Medulla oblongata (tissue), 1 donor: ENCODE measurements around the gene SLC39A8.

Experiments used
- DNase-seq: peaks from one replicate; pipeline ENCODE4 v3.0.0-alpha.2; 2015; ENCODE audit errors: extremely low spot score

The SLC39A8 gene

DNA sequence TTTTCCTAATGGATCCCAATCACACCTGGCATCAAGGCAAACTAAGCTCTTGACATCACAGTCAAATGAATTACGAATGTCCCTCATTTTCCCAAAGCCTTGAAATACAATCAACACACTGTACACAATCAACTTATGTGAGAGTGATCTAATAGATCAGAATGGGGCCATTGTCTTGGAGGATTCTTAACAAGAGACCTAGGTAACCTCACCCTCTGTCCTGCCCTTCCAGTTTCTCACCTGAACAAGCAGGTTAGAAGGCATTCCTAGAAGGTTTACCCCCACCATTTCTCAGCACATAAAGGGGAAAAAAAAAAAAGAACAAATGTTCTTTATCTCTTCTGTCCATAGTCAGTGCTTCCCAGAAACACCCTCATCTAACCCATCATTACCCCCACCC lies 6.3 kb downstream of the SLC39A8 start:
- no peak for DNase-seq

DNA sequence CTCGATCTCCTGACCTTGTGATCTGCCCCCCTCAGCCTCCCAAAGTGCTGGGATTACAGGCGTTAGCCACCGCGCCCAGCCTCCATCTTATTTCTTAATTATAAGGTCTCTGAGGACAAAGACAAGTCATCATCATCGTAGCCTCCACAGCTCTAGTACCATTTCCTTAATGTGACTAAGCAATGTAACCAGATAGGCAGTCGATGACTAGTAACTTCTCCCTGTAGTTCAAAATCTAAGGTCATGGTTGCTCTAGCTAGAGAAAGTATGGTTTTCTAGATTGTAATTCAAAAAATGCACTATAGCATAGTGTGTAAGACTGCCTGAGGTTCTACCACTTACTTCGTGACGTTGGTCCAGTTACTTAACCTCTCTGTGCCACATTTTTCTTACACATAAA lies 6.9 kb downstream of the SLC39A8 start:
- DNase-seq: no peak

DNA sequence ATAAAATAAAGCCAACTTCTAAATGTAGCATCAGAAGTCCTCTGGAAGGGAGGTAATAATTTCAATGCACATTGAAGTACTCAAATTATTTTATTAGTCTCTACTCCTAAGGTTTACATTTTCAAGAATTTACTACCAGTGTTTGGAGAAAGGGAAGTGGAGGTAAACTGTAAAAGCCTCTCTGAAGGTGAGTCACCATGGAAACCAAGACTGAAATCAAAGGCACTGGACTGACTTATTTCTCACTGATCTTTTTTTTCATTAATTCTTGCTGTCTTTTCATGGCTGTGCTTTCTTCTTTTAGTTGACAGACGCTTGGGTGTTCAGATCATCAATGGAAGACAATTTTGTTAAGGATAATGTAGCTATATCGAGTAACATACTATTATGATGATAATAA lies 9.7 kb downstream of the SLC39A8 start:
- no peak for DNase-seq

DNA sequence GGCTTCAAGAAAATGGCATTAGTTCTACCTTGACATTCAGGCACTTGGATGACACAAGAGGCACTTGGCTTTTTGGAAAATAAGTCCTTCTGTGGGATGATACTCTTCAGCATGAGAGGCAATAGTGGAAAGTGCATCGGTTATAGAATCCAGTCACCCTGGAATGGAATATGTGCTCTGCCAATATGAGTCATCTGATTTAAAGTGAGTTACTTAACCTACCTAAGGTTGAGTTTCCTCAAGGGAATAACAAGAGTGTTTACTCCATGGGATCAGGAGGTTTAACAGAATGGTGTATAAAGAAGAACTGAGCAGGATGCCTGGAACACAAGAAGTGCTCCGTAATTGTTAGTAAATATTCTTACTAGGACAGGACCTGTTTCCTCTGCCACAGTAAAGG lies 10.7 kb downstream of the SLC39A8 start:
- no peak for DNase-seq

DNA sequence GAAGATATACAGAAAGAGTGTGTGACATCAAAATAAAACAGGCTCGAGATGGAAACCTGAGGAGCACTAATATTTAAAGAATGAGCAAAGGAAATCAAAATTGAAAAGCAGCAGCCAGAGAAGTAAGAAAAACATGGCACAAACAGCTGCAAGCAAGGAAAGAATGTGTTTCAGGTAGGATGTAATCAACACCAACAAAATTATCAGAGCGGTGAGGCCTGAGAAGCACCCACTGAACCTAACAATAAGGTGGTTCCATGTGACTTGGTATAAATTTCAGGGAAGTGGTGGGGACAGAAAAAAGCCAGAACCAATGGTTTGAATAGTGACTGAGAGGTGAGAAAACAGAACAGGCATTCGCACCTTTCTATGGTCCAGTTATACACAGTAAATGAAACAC lies 11.5 kb downstream of the SLC39A8 start:
- no peak for DNase-seq

DNA sequence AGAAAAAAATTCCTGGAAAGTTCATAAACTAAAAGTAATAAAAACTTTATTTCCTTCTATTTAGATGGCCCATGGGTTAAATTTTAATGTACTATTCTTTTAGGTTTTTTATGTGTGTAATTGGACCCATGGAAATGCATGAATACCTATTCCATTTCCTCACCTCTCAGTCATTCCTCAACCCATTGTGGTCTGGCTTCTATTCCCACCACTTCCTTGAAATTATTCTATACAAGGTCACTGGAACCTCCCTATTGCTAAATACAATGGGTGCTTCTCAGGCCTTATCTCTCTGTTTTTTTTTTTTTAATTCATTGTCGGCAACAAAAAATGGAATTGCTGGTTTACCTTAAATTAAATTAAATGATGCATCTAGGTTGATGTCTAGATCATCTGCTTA lies 17.2 kb downstream of the SLC39A8 start:
- no peak for DNase-seq

DNA sequence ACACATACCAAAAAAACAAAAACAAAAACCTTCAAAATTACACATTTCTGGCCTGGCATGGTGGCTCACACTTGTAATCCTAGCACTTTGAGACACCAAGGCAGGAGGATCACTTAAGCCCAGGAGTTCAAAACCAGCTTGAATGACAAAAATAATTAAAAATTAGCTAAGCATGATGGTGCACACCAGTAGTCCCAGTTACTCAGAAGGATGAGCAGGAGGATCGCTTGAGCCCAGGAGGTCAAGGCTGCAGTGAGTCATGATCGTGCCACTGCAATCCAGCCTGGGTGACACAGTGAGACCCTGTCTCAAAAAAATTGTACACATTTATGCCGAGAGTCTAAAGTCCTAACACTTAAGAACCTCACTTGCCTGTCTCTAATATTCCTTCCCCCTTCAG lies 18.3 kb downstream of the SLC39A8 start:
- DNase-seq: no peak

DNA sequence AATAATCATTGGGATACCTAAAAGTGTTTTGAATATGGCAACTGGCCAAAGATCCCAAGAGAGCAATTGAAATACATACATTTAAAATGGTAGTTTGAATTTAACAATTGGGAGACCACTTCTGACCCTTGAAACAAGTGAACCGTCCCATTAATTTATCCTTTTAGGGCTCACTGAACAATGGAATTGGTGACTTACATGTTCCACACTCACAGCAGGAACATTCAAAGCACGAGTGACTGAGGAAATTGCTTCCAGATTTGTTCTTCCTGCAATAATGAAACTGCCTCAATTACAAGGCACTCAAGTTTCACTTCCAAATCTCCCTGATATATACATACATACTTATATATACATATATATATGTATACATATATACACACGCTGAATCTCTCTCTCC lies 20.6 kb downstream of the SLC39A8 start:
- no peak for DNase-seq

DNA sequence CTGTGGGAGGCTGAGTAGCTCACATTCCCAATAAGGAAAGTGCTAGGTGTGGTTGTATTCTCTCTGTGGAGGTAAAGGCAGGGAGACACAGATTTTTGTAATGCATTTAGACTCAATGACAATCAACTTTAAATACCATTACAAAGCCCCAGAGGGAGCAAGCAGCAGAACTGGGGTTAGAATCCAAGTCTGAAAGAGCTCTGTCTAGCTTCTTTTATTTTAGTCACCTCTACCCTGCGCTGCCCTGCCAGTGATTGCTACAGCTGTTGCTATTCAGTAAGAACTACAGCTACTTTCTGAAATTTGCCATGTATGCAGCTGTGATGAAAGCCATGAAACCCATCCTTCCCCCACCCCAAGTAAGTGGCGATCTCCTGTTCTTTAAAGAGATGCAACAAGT lies 22.5 kb downstream of the SLC39A8 start:
- no peak for DNase-seq

DNA sequence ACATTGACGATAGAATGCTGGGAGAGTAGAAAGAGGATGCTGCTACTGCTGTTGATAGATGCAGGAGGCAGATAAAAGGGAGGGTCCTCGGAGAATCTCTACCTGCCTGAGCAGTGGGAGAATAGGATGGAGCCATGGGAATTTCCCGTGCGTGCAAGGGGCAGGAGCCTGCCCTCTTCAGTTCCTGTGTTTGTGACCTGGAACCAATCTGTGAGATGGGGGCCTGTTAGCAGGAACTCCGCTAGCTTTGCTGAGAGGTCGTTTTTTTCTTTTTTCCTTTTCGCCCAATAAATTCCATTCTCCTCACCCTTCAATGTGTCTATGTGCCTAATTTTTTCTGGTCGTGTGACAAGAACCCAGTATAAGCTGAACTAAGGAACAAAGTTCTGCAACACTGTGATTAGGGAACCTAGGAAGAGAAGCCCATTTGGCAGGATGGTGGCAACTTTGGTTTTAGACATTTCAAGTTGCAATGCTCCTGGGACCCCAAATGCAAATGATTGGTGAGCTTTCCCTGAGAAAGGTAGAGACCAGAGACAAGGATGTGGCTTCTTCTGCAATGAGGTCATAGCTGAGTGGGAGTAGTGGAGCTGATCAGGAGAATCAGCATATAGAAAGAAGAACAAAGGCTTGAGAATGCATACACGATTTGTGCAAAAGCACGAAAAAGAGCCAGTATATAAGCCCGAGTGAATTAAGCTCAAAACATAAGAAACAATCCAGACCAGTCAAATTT lies 23.9 kb downstream of the SLC39A8 start:
- DNase-seq: no peak

DNA sequence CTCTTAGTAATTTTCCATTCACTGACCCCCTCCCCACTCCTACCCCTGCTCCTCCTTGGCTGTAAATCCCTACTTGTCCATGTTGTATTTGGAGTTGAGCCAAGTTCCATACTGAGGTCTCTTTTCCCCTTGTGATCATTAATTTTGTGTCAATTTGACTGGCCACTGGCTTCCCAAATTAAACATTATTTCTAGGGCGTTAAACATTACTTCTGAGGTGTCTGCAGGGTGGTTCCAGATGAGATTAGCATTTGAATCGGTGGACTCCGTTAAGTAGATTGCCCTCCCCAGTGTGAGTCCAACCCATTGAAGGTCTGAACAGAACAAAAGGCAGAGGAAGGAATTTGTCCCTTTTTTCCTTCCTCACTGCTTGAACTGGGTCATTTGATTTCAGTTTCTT lies 25.7 kb downstream of the SLC39A8 start:
- no peak for DNase-seq

DNA sequence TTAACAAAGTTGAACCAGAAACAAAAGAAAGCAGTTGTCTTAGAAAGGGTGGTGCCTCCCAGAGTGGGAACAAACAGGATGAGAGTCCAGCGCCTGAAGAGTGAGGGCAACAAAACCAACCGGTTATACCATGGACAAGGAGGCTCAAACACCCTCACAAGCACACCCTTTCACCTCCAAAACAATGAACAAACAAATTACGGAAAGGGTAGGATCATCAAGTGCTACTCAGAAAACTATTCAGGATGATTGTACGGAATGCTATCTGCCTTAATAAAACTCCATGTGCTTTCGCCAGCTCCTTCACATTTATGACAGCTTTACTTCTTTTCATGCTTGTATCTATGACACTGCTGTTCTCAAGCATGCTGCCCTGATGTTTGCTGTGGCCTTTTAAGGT lies 26.8 kb downstream of the SLC39A8 start:
- no peak for DNase-seq

DNA sequence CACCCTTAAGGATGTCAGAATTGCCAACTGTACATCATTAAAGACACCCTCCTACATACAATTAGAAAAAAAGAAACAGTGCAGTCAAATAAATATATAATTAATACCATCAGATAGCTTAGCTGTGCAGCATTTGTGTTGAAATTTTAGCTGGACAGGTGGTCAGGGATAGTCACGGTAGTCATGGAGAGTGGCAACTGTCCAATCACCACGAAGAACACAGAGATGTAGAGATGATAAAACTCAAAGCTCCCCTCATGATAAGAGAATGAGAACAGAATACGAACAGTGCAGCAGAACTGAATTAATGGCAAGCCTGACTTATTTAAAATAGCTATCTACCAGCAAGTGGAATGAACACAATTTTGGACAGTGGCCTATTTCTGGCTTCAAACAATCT lies 27.2 kb downstream of the SLC39A8 start:
- no peak for DNase-seq

DNA sequence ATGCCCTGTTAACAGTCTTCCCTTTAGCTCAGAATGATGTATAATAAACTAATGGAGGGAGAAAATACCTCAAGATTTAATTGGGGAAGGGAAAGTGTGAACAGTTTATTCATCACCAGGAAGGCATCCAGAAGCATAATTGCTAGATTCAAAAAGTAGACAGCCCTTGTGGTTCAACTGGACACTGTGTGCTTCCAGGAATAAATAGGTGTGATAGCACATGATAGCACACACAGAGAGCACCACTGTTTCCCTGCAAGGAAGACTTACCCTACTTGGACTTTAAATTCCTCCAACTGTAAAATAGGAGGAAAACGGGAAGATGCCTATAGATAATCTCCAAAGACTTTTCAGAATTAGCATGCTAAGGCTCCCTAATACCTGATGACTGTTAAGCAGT lies 27.8 kb downstream of the SLC39A8 start:
- DNase-seq: no peak

DNA sequence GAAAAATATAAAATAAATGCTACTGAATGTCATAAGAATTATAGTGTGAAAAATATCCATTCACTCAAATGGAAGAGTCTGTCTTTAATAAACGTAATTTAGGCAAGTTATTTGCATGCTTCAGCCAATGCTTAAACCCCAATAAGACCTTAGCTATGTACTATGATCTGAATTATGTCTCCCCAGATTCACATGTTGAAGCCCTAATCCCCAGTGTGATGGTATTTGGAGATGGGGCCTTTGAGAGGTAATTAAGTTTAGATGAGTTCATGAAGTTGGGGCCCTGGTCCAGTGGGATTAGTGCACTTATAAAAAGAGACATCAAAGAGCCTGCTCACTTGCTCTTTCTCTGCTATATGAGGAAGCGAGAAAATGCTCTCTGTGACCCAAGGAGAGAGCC lies 28.7 kb downstream of the SLC39A8 start:
- no peak for DNase-seq

DNA sequence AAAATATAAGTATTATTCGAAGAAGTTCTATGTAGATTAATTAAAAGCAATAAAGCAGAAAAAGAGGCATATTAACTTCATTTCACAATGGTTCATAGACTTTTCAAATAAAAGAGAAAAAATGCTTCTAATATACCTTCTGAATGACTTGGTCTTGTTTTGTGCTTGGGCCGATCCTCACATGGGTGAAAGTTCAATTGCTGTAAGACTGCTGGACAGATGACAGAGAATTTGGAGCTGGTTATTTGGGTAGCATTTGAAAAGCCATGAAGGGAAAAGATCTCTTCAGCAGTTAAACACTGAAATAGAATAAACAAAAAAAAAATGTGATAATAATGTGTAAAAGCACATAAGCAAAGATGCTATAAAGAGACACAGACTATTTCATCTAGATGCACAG lies 29.8 kb downstream of the SLC39A8 start:
- DNase-seq: no peak

DNA sequence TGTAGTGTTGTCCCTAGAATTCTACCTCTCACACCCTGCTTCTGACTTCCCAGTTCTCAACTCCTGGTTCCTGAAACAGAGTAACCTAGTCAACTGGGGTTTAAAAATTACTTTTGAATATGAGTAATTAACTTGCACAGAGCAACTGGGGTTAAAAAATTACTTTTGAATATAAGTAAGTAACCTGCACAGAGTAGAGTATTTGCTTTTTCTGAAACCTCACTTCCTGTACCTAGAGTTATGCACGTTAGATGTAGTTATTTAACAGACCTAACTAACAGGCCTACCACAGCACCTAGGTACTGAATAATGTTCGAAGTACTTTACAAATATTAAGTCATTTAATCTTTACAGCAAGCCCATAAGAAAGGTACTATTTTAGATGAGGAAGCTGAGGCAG lies 32.9 kb downstream of the SLC39A8 start:
- no peak for DNase-seq

DNA sequence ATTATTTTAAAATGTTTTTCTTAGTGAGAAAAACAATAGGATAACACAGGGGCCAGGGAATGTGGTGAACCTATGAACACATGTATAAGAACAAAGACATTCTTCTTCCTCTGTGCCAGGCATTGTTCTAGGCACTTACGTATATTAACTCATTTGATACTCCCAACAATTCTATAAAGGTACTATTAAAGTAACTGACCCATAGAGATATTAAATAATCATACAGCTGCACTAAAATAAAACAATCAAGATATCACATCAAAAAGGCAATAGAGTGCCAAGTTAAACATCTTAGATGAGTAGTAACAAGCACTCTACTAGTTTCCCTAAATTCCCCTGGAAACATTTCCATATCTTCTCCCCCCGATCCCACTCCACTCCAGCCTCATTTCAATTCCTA lies 33.4 kb downstream of the SLC39A8 start:
- no peak for DNase-seq

DNA sequence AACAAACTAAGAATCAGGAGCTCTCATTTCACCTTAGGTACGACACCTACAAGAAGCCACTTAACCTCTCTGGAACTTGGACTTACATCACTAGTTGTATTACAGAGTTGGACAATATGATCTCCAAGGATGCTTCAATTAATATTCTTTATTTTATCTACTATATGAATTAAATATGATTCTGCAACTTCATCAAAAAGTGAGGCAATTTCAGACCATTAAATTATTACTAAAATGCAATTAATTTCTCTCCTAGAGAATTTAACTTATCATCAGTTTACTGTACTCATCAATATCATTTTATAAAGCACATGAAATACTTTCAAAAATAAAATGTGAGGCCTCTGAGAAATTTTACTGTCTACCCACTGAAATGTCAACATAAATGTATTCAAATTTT lies 33.9 kb downstream of the SLC39A8 start:
- DNase-seq: no peak

DNA sequence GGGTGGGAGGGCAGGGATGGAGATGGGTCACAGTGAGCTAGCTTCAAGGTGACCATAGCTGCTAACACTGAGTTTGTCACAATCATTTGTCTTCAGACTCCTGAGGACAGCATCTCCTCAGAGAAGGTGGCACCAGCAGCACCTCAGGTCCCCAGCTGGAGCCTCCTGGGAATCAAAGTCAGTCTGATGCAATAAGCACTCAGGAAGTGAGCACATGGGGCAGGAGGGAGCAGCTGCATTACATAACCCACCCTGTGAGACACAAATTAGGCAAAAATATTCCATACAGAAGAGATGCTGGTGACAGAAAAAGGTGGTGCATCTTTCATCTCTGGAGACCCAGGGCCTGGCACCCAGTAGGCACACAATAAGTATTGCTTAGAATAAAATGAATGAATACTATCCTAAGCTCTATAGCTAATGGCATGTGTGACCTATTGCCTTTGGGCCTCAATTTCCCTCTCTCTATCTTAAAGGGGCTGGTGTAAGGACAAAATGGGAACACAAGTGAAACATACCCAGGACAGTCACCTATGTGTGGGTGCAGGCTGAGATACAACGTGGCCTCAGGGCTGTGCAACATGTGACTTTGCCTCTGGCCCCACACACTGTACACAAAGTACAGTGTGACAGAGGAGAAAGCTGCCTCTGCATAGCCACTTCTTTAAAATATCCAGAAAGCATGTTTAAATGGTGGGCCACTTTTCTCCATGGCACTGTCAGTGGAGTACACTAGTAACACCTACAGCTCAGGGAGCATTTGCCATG lies 37.1 kb downstream of the SLC39A8 start:
- no peak for DNase-seq

DNA sequence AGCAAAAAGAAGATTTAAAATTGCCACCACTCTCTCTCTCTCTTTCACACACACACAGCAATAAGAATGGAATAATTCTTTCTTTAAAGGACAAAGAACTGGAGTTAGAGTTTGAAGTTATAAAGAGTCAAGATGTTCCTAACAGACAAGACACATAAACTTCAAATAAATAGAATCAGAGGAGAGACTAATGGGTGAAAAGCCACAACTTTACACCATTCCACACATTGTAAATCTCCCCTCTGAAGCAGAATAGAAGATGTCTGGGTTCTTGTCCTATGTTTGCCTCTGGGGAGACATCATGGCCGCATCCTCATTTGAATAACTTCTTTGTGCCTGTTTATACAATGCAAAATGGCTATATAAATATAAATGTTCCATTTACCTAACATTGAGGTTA lies 39.6 kb downstream of the SLC39A8 start:
- DNase-seq: no peak

DNA sequence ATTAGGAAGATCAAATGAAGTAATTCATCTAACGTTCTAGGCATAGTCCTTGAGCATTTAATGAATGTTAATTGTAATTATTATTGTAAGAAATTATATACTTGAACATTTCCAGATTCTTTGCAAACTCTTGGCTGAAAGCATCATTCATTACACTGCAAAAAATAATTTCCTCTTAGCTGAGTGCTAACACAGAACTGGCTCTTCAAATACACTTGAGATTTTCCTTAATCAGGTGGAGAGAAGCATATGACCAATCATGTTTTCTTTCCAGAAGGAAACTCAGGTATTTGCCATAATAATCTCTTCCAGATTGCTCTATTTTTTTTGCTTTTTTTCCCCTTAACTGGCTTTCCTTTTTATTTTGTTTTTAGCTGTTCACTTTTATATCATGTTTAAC lies 42.5 kb downstream of the SLC39A8 start:
- DNase-seq: no peak

DNA sequence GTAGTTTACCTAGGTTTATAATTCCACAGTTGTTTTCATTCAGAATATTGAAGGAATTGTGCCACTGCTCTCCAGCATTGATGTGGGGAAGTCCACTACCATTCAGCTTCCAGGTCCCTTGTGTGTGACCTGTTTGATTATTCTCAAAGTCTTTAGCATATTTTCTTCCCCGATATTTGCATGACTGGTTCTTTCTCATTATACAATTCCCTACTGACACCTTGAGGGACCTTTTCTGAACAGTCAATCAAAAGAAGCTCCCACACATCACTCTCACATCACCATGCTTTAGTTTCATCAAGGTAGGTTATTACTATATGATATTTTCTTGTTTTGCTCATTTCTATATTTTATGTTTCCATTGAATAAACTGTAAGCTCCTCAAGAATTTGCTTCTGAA lies 44.1 kb downstream of the SLC39A8 start:
- DNase-seq: no peak
